Measurements from ENCODE around the gene SPINK13. TPM values are rescaled to one million over a fixed set of nuclear protein-coding genes. Genes with fewer than 3 reads are reported as not detected.
A peak's percentile ranks its signal among the peaks of the same experiment; 100 is the strongest.
"Not testable (repeated sequence)": the region's sequence is repeated elsewhere in the genome, so short reads cannot be mapped to it uniquely, and the experiment has no call there.

Gene SPINK13, protein sequence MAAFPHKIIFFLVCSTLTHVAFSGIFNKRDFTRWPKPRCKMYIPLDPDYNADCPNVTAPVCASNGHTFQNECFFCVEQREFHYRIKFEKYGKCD
- not detected in 2 replicates for total RNA-seq (2014; rRNA removed; shearing (Covaris generic))

- peak; percentile 73 for DNase-seq (ENCODE audit: low read depth)
Measured at GRCh38 chr5:148268566-148268965, at the start of gene SPINK13. Gene SPINK13, plus strand, starts transcription at chr5:148268794. Its CDS starts 1,279 bp downstream, at chr5:148270073.

DNA sequence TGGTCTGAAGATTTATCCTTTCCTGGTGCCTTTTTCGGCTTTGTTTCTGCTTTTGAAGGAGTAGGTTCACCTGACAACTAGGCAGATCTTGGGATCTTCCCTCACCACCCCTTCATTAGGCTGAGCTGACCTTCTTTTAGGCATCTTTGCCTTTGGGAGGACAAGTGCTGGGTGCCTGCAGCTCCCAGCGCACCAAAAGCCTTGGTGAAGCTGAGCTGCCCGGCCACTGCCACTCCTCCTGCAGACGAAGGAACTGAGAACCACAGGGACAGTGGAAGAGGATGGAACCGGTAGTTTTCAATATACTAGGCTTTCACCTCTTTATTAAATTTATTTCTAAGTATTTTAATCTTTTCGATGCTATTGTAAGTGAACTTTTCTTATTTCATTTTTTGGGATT is 47.1 kb upstream of the SPINK13 start:
- DNase-seq (ENCODE audit: low read depth), result no peak

DNA sequence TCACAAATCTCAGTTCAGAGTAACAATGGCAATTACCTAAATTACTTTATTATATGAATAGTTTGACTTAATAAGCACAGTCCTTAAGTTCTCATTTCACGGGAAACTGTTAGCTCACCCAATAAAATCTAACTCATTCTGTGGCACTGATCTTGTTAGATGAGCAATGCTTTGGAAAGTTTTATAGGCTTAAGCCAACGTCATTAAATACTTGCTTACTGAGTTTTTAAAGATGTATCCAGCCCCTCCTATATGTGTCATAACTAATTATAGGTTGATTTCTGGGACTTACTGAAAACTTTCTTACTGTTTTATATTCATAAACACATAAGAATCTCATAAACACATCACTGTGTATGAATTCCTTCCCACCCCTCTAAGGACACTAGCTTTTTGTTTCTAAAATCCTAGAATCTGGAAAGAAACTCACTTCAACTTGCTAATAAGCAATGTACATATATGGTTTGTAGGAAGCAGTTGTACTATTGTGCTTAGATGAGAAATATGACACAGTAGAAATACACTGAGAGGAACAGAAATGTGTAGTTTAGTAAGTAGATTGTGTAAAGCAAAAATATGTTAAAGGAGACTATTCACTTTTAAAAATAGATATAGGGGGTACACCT is 44.4 kb upstream of the SPINK13 start:
- DNase-seq (ENCODE audit: low read depth), result peak; percentile 39

GRCh38 chr5:148228392-148228984 is 40.1 kb upstream of the SPINK13 start:
- DNase-seq (ENCODE audit: low read depth), result no peak

- DNase-seq (ENCODE audit: low read depth), result no peak
Measured at GRCh38 chr5:148229840-148230239, 38.8 kb upstream of the SPINK13 start.

- DNase-seq (ENCODE audit: low read depth), result no peak
Measured at GRCh38 chr5:148230240-148230639, 38.4 kb upstream of the SPINK13 start.

DNA sequence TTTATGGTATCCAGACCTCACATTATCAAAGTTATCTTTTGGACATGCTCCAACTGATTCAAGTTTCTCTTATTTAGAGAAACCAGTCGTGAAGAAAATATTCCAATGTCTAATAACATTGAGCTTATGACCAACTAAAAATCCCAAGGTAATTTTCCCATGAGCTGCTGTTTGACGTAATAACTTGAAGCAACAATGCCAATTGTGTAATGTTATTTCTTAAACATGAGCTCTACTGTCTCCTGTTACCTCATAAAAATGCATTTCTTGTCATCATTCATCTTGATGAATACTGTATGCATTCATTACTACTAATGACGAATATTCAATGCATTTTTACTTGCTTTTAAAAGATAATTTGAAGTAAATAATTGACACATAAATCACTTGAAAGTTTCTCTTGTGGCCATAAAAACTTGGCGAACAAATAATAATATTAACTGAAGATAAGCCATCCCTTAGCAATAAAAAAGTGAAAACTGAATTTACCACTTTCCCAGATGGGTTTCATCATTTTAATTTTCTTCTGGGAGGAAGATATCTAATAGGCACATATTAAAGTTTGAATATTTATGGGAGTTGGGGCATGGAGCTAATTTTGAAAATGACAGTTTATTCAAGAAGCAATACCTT is 30.7 kb upstream of the SPINK13 start:
- no peak for DNase-seq (ENCODE audit: low read depth)

DNA sequence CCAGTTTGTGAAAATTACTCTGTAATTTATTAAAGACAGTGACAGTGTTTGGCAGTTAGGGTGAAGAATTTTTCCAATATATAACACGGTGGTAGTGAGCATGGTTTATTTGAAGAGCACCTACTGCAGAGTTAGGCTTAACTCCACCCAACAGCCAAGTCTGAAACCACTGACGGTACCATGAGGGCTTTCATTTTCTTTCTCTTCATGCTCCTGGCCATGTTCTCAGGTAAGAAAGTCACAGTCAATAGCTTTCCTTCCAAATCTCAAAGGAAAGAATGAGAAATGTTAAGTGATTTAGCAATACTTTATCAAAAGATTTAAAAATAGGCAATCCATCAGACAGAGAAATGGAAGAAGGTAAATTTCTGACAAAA is 30.2 kb upstream of the SPINK13 start, which contains the start of gene MARCOL:
MARCOL (plus strand) TSS at position 108 of the 377 bp plus-strand sequence; CDS start at position 181, 73 bp downstream.
- no peak for DNase-seq (ENCODE audit: low read depth)

DNA sequence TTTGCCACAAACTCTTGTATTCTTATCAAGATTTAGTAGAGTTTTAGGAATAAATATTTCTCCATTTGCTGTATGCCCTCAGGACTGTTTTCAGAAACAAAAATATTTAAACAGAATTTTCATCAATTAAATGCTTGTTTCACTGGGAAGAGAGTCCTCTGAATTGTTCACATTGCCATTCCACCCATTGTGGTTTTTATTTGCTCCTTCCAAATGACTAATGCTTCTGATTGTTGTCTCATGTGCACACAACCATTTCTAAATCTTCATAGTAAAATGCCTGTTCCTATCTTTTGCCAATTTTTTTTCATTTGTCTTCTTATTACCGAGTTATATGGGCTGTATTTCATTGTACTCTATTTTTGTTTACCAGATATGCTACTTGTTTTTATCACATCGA is 19.7 kb upstream of the SPINK13 start:
- peak; percentile 12 for DNase-seq (ENCODE audit: low read depth)

DNA sequence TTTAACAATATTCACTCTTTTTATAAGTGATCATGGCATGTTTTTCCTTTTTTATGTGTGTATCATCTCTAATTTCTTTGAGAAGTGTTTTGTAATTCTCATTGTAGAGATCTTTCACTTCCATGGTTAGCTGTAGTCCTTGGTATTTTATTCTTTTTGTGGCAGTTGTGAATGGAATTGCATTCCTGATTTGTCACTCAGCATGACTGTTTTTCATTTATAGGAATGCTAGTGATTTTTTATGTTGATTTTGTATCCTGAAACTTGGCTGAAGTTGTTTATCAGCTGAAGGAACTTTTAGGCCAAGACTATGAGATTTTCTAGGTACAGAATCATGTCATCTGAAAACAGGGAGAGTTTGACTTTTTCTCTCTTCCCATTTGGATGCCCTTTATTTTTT is 13.1 kb upstream of the SPINK13 start:
- DNase-seq (ENCODE audit: low read depth), result no peak

- DNase-seq (ENCODE audit: low read depth), result no peak
Measured at GRCh38 chr5:148259288-148259687, 9.3 kb upstream of the SPINK13 start.

GRCh38 chr5:148261221-148261620 is 7.4 kb upstream of the SPINK13 start:
- no peak for DNase-seq (ENCODE audit: low read depth)

GRCh38 chr5:148267962-148268361 is 632 bp upstream of the SPINK13 start:
- no peak for DNase-seq (ENCODE audit: low read depth)

- DNase-seq (ENCODE audit: low read depth), result not testable (repeated sequence)
Measured at GRCh38 chr5:148275129-148275528, 6.5 kb downstream of the SPINK13 start.

- not testable (repeated sequence) for DNase-seq (ENCODE audit: low read depth)
Measured at GRCh38 chr5:148280893-148281292, 12.3 kb downstream of the SPINK13 start.

DNA sequence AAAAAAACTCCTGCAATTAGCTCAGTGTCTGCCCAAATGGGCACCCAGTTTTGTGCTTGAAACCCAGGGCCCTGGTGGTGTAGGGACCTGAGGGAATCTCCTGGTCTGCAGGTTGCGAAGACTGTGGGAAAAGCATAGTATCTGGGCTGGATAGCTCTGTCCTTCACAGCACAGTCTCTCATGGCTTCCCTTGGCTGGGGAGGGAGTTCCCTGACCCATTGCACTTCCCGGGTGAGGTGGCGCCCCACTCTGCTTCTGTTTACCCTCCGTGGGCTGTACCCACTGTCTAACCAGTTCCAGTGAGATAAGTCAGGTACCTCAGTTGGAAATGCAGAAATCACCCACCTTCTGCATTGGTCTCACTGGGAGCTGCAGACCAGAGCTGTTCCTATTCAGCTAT is 12.7 kb downstream of the SPINK13 start:
- DNase-seq (ENCODE audit: low read depth), result not testable (repeated sequence)

DNA sequence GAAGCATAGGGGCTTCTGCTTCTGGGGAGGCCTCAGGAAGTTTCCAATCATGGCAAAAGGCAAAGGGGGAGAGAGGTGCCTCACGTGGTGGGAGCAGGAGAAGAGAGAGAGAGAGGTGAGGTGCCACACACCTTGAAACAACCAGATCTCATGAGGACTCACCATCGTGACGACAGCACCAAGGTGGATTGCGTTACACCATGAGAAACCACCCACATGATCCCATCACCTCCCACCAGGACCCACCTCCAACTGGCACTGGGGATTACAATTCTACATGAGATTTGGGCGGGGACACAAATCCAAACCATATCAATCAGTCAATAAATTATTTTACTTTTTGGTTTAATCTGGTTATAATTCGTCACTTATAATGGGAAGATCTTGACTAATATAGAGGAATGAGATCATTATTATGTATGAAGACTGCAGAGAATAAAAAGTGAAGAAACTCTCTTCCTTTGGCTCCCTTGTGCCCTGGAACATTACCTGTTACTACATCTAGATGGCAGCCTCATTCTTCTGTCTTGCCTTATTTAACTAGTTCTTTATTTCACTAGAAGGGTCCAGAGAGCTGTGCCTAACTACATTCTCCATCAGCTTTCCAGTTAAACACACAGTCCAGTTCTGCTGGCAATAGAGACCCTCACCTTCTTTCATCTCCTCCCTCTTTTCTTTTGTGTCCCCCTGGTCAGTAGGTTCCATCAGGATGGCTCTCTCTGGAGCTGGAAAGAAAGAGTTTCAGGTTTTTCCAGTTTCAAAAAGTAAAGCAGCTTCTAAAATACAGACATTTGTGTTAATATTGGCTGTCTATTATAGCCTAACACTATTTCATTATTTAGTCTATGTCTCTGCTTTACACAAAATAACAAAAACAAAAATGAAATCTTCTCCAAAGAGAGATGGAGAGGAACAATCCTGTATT is 21.9 kb downstream of the SPINK13 start:
- peak; percentile 5 for DNase-seq (ENCODE audit: low read depth)

DNA sequence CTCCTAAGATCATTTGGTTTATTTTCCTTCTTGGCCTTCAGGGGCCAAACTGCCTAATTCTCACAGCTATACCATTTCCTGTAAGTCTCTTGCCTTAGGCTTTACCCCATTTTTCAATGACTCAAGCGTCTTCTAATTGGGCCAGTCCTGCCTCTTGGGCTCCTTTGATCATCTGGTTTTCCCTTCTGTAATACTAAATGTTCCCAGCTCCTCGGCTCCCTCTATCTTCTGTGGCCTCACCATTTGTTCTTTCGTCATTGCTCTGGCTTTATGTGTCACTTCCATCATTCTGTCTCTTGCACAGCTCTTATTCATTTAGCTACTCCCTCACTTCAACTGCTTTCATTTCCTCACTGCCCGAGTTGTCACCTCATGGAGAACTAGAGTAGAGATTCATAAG is 29.1 kb downstream of the SPINK13 start:
- DNase-seq (ENCODE audit: low read depth), result no peak

- DNase-seq (ENCODE audit: low read depth), result no peak
Measured at GRCh38 chr5:148306446-148306845, 37.9 kb downstream of the SPINK13 start.

GRCh38 chr5:148309019-148309418 is 40.4 kb downstream of the SPINK13 start:
- DNase-seq (ENCODE audit: low read depth), result no peak

- DNase-seq (ENCODE audit: low read depth), result no peak
Measured at GRCh38 chr5:148309746-148310145, 41.2 kb downstream of the SPINK13 start.

DNA sequence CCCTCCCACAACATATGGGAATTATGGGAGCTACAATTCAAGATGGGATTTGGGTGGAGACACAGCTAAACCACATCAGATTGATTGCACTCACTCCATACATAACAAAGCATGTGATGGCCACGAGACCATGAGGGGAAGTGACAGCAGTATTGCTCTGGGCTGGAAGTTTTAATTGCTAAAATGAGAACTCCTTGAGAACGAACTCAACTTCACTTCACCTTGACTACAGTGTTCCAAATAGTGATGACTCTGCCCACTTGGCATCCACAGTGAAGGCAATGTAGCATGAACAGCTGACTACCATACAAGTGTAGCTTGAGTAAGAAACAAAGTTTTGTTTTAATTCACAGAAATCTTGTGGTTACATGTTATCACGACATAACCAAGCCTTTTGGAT is 42.9 kb downstream of the SPINK13 start:
- no peak for DNase-seq (ENCODE audit: low read depth)

Data from M059J (cell line).